Islet of Langerhans (tissue), 1 donor: ENCODE results near the gene OAT.

ENCODE experiments used
- FAIRE-seq: peaks from one replicate; lab custom pipeline; 2011; peaks lifted over from hg19 to GRCh38; lab: Jason Lieb, UNC

Gene OAT

DNA sequence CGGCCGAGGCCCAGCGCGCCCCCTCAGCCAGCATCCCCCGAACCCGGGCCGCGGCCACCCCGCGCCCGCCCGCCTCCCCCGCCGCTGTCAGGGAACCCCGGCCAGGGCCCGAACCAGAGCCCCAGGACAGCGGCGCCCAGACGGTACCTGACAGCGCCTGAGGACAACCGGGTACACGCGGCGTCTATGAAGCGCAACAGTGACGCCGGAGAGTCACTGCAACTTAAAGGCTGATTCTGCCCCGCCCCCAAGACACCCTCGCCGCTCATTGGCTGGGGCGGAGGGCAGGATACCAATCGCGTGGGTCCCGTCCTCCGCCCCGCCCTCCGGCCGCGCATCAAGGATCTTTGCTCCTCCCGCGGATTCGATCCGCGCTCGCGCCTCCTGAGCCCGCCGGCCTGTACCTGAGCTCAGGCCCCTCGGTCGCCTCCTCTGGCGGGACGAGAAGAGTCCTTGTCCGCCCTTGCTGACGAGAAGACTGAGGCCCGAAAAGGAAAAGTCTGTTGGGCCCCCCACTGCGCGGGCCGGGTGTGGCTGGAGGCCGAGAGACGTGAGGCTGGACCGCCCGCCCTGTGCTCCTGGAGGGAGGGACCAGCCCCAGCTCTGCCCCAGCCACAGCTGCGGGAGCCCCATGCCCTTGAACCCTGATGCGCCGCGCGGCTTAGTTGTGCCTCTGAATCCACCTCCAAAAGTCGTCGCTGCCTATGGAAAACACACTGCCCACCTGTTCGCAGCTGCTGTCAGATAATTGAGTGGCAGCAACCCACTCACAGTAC, at the start of gene OAT:
OAT (minus strand) TSS at position 198 of the 776 bp plus-strand sequence. CDS start 6,752 bp downstream, outside the sequence.
- no peak for FAIRE-seq

GRCh38 chr10:124467165-124467564, 48.4 kb upstream of the OAT start:
- no peak for FAIRE-seq

- FAIRE-seq = no peak
Measured at GRCh38 chr10:124465777-124466488, 47.2 kb upstream of the OAT start.

- no peak for FAIRE-seq
Measured at GRCh38 chr10:124465003-124465776, 46.5 kb upstream of the OAT start.

- no peak for FAIRE-seq
Measured at GRCh38 chr10:124464028-124464965, 45.6 kb upstream of the OAT start.

DNA sequence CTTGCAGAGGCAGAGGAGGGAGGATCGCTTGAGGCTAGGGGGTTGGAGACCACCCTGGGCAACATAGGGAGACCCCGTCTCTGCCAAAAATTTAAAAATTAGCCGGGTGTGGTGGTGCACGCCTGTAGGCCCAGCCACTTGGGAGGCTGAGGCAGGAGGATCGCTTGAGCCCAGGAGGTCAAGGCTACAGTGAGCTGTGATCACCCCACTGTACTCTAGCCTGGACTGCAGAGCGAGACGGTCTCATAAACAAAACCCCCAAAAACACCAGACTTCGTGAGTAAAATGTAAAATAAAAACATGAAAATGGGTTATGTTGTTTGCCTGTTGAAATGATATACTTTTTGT, 43.6 kb upstream of the OAT start:
- no peak for FAIRE-seq

GRCh38 chr10:124461642-124462347, 43.1 kb upstream of the OAT start, which contains the start of gene LHPP:
Gene LHPP (plus strand): TSS chr10:124461823. CDS start chr10:124461863, 40 bp downstream.
- FAIRE-seq = no peak

DNA sequence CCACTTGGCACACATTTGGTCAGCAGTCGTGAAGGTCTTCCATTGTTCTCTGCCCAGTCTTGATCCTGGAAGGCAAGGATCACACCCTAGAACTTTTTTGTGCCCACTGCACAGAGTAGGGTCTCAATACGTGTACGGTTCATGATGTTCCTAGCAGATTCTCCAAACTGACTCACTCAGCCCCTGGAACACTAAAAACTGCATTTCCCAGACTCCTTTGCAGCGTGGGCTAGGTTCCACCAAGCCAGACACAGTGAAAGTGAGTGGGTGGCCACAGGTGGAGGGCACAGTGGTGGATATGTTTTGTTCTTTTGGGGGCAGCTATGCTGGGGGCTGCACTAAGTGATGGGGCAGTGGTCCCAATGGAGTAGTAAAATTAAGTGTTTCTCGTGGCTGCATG, 41.4 kb upstream of the OAT start:
- no peak for FAIRE-seq

DNA sequence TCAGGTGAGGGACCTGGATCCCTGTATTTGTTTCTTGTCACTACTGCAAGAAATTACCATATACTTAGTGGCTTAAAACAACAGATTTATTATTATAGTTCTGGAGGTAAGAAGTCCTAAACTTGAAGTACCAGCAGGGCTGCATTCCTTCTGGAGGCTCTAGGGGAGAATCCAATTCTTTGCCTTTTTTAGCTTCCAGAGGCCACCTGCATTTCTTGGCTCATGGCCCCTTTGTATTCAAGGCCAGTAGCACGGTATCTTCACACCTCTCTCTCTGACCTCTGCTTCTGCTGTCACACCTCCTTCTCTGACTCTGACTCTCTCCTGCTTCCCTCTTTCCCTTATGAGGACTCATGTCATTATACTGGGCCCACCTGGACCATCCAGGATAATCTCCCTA, 40.7 kb upstream of the OAT start:
- FAIRE-seq = no peak

GRCh38 chr10:124458889-124459288, 40.2 kb upstream of the OAT start:
- FAIRE-seq = no peak

GRCh38 chr10:124458473-124458872, 39.8 kb upstream of the OAT start:
- FAIRE-seq = no peak

DNA sequence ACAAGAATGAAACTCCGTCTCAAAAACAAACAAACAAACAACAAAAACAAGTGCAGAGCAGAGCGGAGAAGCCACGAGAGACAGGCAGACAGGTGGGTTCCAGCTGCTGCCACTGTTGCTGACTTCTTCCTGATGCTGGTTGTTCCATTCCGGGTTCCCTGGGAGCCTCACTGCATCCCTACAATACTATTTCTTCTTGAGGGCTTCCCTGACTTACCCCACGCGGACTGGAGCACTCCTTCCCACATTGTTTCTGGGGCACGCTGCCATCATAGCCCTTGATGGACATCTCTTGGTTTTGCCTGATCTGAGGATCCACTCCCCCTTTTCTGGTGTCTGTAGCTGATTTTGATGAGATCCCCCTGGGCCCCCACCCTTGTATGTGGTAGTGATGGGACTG, 36.7 kb upstream of the OAT start:
- no peak for FAIRE-seq

DNA sequence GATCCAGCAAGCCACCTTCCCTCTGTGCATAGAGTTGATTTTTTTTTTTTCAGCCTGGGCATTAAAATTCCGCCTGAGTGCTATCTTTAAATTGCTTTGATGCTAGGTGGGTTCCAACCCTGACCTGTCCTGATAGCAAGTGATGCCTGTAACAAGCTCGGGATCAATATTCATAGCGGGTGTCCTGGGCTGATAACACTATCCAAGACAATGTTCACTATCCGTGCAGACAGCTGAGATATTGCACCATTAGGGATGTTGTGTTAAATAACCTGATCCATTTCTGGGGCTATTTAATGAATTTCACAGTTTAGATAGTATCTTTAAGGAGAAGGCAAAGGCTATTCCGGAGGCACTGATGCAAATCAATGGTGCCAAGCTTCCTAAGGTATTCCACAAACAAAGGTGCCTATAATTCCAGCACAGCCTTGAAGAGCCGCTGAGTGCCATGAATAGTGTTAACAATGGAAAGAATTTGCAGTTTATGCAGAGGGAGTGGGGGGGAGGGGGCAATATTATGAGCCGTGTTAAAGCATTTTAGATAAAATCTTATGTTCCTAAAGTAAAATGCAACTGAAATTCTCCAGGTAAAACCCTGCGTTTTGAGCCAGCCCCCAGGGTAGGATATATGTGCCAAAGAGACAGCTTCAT, 35.4 kb upstream of the OAT start:
- no peak for FAIRE-seq

DNA sequence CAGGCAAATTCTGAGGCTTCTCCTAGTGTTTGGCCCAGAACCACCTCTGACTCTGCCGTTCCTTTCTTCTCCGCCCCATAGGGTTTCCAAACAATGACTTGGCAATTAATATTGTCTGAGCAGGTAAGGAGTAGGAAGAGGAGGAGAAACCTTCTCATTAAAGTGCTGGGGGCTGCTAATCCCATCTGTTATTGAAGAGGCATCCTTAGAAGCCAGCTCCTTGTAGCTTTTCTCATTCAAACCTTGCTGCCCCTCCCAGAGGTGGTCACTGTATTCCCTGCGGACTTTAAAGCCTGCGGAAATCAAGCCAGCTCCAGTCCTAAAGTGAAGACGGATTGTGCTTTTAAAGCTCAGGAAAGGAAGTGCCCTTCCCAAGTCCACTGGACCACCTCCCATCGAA, 32.6 kb upstream of the OAT start:
- FAIRE-seq = no peak

DNA sequence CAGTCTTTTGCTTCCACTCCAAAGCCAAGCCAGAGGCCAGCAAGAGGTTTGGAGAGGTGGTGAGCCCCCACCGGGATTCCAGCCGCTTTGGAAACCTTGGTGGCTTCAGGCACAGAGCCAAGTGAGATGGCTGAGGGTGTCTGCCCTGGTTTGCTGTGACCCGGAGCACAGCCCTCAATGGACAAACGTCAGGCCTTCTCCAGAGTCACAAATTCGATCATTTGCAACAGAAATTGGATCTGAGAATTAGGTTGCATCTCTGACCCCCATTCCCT, 32.0 kb upstream of the OAT start:
- no peak for FAIRE-seq

GRCh38 chr10:124450012-124450782, 31.5 kb upstream of the OAT start, which contains the start of gene NKX1-2:
Gene NKX1-2 (minus strand): TSS chr10:124450035. CDS start chr10:124449943, 92 bp downstream.
- FAIRE-seq = no peak

DNA sequence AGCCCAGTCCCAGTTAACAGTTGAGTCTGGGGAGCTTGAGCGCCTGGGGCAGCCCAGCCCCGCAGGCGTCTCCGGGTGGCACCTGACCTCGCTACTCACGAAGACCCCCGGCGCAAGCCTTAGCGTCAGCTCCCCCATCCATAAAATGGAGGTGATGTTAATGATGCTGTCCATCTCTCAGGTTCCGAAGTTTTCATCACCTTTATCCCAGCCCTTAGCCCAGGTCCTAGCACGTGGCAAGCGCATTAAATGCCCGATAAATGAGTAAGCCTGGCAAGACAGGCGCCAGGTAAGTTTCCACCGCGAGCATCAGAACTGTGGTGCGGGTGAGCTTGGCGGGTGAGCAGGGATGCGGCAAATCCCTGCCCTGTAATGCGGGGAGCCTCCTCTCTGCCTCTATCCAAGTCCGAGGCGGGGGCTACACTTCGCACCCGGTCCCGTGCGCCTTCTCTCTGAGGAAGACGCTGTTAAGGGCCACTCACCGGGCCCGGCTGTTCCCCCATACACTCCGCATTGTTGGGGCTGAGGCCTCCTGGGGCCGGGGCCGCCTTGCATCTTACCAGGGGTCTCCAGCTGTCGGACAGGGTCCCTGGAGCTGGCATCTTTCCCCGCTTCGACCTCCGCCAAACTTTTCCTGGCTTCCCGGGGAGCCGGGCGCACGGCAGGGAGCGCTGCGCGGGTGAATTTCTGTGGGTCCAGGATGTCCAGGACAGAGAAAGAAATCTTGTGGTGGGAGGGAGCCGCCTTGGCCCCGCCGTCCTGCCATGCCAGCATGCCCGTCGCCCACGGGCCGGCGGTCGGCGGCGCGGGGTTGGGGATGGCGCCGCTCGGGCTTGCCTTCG, 30.7 kb upstream of the OAT start:
- FAIRE-seq = no peak

- FAIRE-seq = no peak
Measured at GRCh38 chr10:124448696-124449169, 30.0 kb upstream of the OAT start.
